K562 (cell line): ENCODE measurements around the gene HPCA.

Source experiments
- ATF3 ChIP-seq, 2 experiments: fragments of 450-650 bp in 1 of 2; sonication (generic) in 1 of 2; formaldehyde crosslinking in 1 of 2; IDR thresholded peaks in 1 of 2; conservative IDR thresholded peaks in 1 of 2; 2 replicates each; pipeline versions ENCODE4 v1.6.1 to v1.8.1; 2016 to 2023; ENCODE audit warnings: mild to moderate bottlenecking in 2 of 2, moderate library complexity in 2 of 2, inconsistent platforms in 1 of 2, missing genetic modification reagents in 1 of 2
- CTCF ChIP-seq, 3 experiments: IDR thresholded peaks in 2 of 3; conservative IDR thresholded peaks in 1 of 3; 2 replicates each; pipeline ENCODE4 v1.5.1; 2011 to 2012; ENCODE audit warnings: low read length in 3 of 3, mild to moderate bottlenecking in 3 of 3, control low read depth in 2 of 3, improper control_type of control experiment in 1 of 3, inconsistent platforms in 1 of 3, low read depth in 1 of 3, mixed read lengths in 1 of 3, moderate library complexity in 1 of 3; ENCODE audit not compliant: insufficient read depth in 2 of 3
- EP300 ChIP-seq: IDR thresholded peaks from 2 replicates; pipeline ENCODE4 v1.6.1; 2012; ENCODE audit warnings: low read length, improper control_type of control experiment
- POLR2AphosphoS2 ChIP-seq: IDR thresholded peaks from 2 replicates; pipeline ENCODE4 v1.6.1; 2012; ENCODE audit warnings: low read length, improper control_type of control experiment
- POLR2G ChIP-seq: fragments of 200-400 bp; formaldehyde crosslinking; IDR thresholded peaks from 2 replicates; pipeline ENCODE4 v1.6.1; 2017; ENCODE audit warnings: low read depth, mild to moderate bottlenecking, antibody characterized with exemption, low read length, moderate library complexity

GRCh38 chr1:32915766-32916706 is 29.7 kb downstream of the HPCA start:
- no peak for TF ChIP-seq POLR2AphosphoS2
- TF ChIP-seq ATF3 (IDR thresholded peaks at IDR 0.05), result no peak
- no peak for TF ChIP-seq ATF3 (CRISPR knock-in tag; conservative IDR thresholded peaks at IDR 0.05)
- TF ChIP-seq CTCF (IDR thresholded peaks at IDR 0.05 in 2 of 3, conservative IDR thresholded peaks at IDR 0.05 in 1 of 3; ENCODE audit: insufficient read depth in 2 of 3, low read depth in 1 of 3, low read length in 3 of 3), result no peak
- TF ChIP-seq POLR2G, result no peak
- TF ChIP-seq EP300, result no peak
